Measurements from ENCODE around the gene NYNRIN.

NYNRIN gene

GRCh38 chr14:24364841-24365240 lies 34.0 kb upstream of the NYNRIN start:
- Histone ChIP-seq H3K27me3 (ENCODE audit: control insufficient read depth in 3 of 3, insufficient read depth in 3 of 3, low read depth in 1 of 3, low read length in 3 of 3) (peaks cover 0 to 23% (median 2%) of the 10 kb centered on the region in 3 experiments), H3K9me3 (replicated peaks in 1 of 2; ENCODE audit: control insufficient read depth in 2 of 2, insufficient read depth in 1 of 2, low read depth in 1 of 2, low read length in 2 of 2) (no peaks in the 10 kb centered on the region), H2BK120ac (ENCODE audit: low read depth, low read length) (no peak overlapping the region), H2BK5ac (ENCODE audit: low read length) (no peak overlapping the region), H3K36me3 (replicated peaks in 1 of 2; ENCODE audit: control insufficient read depth in 2 of 2, insufficient read depth in 2 of 2, low read length in 2 of 2) (peaks cover 0 to 6% of the 10 kb centered on the region in 2 donors), H3K9ac (ENCODE audit: low read depth, low read length, poor library complexity) (no peak overlapping the region), H3K27ac (replicated peaks; ENCODE audit: low read length) (no peak overlapping the region), H3K4me3 (ENCODE audit: low read length in 2 of 2) (no peak overlapping the region), H3K4me2 (ENCODE audit: insufficient read depth, low read length, poor library complexity, severe bottlenecking) (no peak overlapping the region), H4K91ac (ENCODE audit: low read depth, low read length, poor library complexity) (no peak overlapping the region), H3K23ac (ENCODE audit: low read depth, low read length, poor library complexity) (no peak overlapping the region), H2AK5ac (ENCODE audit: low read depth, low read length) (no peak overlapping the region), H3K79me1 (ENCODE audit: low read depth, low read length) (peaks cover 2% of the 10 kb centered on the region), H4K8ac (ENCODE audit: low read depth, low read length) (no peak overlapping the region), H3K4me1 (ENCODE audit: control insufficient read depth in 2 of 2, insufficient read depth in 1 of 2, low read depth in 1 of 2, low read length in 2 of 2) (peaks cover 8 to 16% of the 10 kb centered on the region in 2 donors), H3K4ac (ENCODE audit: low read length) (no peak overlapping the region), H2BK12ac (ENCODE audit: low read length) (no peak overlapping the region), H2AFZ (ENCODE audit: low read length) (no peak overlapping the region), H2BK15ac (ENCODE audit: low read length) (no peak overlapping the region), H3K14ac (ENCODE audit: low read length) (no peak overlapping the region), H3K18ac (ENCODE audit: low read length) (no peak overlapping the region)
- no CpG with 5 or more reads among the region's 1 CpG for WGBS, 2 donors (ENCODE audit: extremely low coverage in 2 of 2, insufficient read length in 2 of 2, insufficient replicate concordance in 1 of 2)
- DNase-seq (ENCODE audit: low spot score), result no peak

- peak overlapping the region; percentile 65 for H3K4me2 ChIP-seq (ENCODE audit: insufficient read depth, low read length, poor library complexity, severe bottlenecking)
- H3K4me1 ChIP-seq (ENCODE audit: control insufficient read depth in 2 of 2, insufficient read depth in 1 of 2, low read depth in 1 of 2, low read length in 2 of 2), result peaks cover 11 to 16% of the 10 kb centered on the region in 2 donors
- H3K27me3 ChIP-seq (ENCODE audit: control insufficient read depth in 3 of 3, insufficient read depth in 3 of 3, low read depth in 1 of 3, low read length in 3 of 3), result peaks cover 0 to 18% (median 2%) of the 10 kb centered on the region in 3 experiments
- no peak overlapping the region for H3K4ac ChIP-seq (ENCODE audit: low read length)
- peak overlapping the region; percentile 90 for H2BK120ac ChIP-seq (ENCODE audit: low read depth, low read length)
- DNase-seq (ENCODE audit: low spot score), result peak; percentile 79
- H3K27ac ChIP-seq (replicated peaks; ENCODE audit: low read length), result peak overlapping the region; percentile 91
- WGBS, 2 donors (ENCODE audit: extremely low coverage in 2 of 2, insufficient read length in 2 of 2, insufficient replicate concordance in 1 of 2), result no CpG with 5 or more reads among the region's 28 CpGs
- H3K9ac ChIP-seq (ENCODE audit: low read depth, low read length, poor library complexity), result no peak overlapping the region
- H3K14ac ChIP-seq (ENCODE audit: low read length), result no peak overlapping the region
- peak overlapping the region; percentile 97 for H2AFZ ChIP-seq (ENCODE audit: low read length)
- H3K9me3 ChIP-seq (replicated peaks in 1 of 2; ENCODE audit: control insufficient read depth in 2 of 2, insufficient read depth in 1 of 2, low read depth in 1 of 2, low read length in 2 of 2), result no peaks in the 10 kb centered on the region
- peak overlapping the region; percentile 69 for H2BK12ac ChIP-seq (ENCODE audit: low read length)
- peak overlapping the region; percentile 98 for H2BK5ac ChIP-seq (ENCODE audit: low read length)
- peak overlapping the region; percentile 25 for H2BK15ac ChIP-seq (ENCODE audit: low read length)
- peak overlapping the region; percentile 93 for H3K18ac ChIP-seq (ENCODE audit: low read length)
- peak overlapping the region; percentile 63 to 83 for H3K4me3 ChIP-seq (ENCODE audit: low read length in 2 of 2)
- peak overlapping the region; percentile 60 for H2AK5ac ChIP-seq (ENCODE audit: low read depth, low read length)
- H3K23ac ChIP-seq (ENCODE audit: low read depth, low read length, poor library complexity), result no peak overlapping the region
- H3K36me3 ChIP-seq (replicated peaks in 1 of 2; ENCODE audit: control insufficient read depth in 2 of 2, insufficient read depth in 2 of 2, low read length in 2 of 2), result peaks cover 4 to 7% of the 10 kb centered on the region in 2 donors
- no peak overlapping the region for H4K91ac ChIP-seq (ENCODE audit: low read depth, low read length, poor library complexity)
- H4K8ac ChIP-seq (ENCODE audit: low read depth, low read length), result no peak overlapping the region
- peaks cover 2% of the 10 kb centered on the region for H3K79me1 ChIP-seq (ENCODE audit: low read depth, low read length)
Measured at GRCh38 chr14:24365600-24366412, 33.0 kb upstream of the NYNRIN start.

GRCh38 chr14:24366413-24366720 lies 32.4 kb upstream of the NYNRIN start:
- H4K8ac ChIP-seq (ENCODE audit: low read depth, low read length), result no peak overlapping the region
- H3K79me1 ChIP-seq (ENCODE audit: low read depth, low read length), result peaks cover 2% of the 10 kb centered on the region
- H2BK12ac ChIP-seq (ENCODE audit: low read length), result no peak overlapping the region
- H3K4me2 ChIP-seq (ENCODE audit: insufficient read depth, low read length, poor library complexity, severe bottlenecking), result peak overlapping the region; percentile 74
- H3K9ac ChIP-seq (ENCODE audit: low read depth, low read length, poor library complexity), result no peak overlapping the region
- peak overlapping the region; percentile 91 for H3K27ac ChIP-seq (replicated peaks; ENCODE audit: low read length)
- H3K18ac ChIP-seq (ENCODE audit: low read length), result peak overlapping the region; percentile 74
- H3K14ac ChIP-seq (ENCODE audit: low read length), result no peak overlapping the region
- DNase-seq (ENCODE audit: low spot score), result no peak
- peak overlapping the region; percentile 70 to 83 for H3K4me3 ChIP-seq (ENCODE audit: low read length in 2 of 2)
- peaks cover 11 to 16% of the 10 kb centered on the region in 2 donors for H3K4me1 ChIP-seq (ENCODE audit: control insufficient read depth in 2 of 2, insufficient read depth in 1 of 2, low read depth in 1 of 2, low read length in 2 of 2)
- H4K91ac ChIP-seq (ENCODE audit: low read depth, low read length, poor library complexity), result no peak overlapping the region
- H2BK5ac ChIP-seq (ENCODE audit: low read length), result peak overlapping the region; percentile 98
- WGBS, 2 donors (ENCODE audit: extremely low coverage in 2 of 2, insufficient read length in 2 of 2, insufficient replicate concordance in 1 of 2), result no CpG with 5 or more reads among the region's 16 CpGs
- no peak overlapping the region for H3K4ac ChIP-seq (ENCODE audit: low read length)
- peak overlapping the region; percentile 97 for H2AFZ ChIP-seq (ENCODE audit: low read length)
- H3K9me3 ChIP-seq (replicated peaks in 1 of 2; ENCODE audit: control insufficient read depth in 2 of 2, insufficient read depth in 1 of 2, low read depth in 1 of 2, low read length in 2 of 2), result no peaks in the 10 kb centered on the region
- peak overlapping the region; percentile 25 for H2BK15ac ChIP-seq (ENCODE audit: low read length)
- no peak overlapping the region for H2AK5ac ChIP-seq (ENCODE audit: low read depth, low read length)
- peaks cover 4 to 12% of the 10 kb centered on the region in 2 donors for H3K36me3 ChIP-seq (replicated peaks in 1 of 2; ENCODE audit: control insufficient read depth in 2 of 2, insufficient read depth in 2 of 2, low read length in 2 of 2)
- peaks cover 0 to 13% (median 2%) of the 10 kb centered on the region in 3 experiments for H3K27me3 ChIP-seq (ENCODE audit: control insufficient read depth in 3 of 3, insufficient read depth in 3 of 3, low read depth in 1 of 3, low read length in 3 of 3)
- no peak overlapping the region for H3K23ac ChIP-seq (ENCODE audit: low read depth, low read length, poor library complexity)
- no peak overlapping the region for H2BK120ac ChIP-seq (ENCODE audit: low read depth, low read length)

- Histone ChIP-seq H2BK12ac (ENCODE audit: low read length) (peak overlapping the region; percentile 81), H3K23ac (ENCODE audit: low read depth, low read length, poor library complexity) (peak overlapping the region; percentile 26)
Measured at GRCh38 chr14:24366721-24367513, 31.9 kb upstream of the NYNRIN start.

More at GRCh38 chr14:24366721-24367513, 31.9 kb upstream of the NYNRIN start:
- DNase-seq (ENCODE audit: low spot score), result peak; percentile 97
- Histone ChIP-seq H3K18ac (ENCODE audit: low read length) (peak overlapping the region; percentile 97), H3K4me2 (ENCODE audit: insufficient read depth, low read length, poor library complexity, severe bottlenecking) (peak overlapping the region; percentile 74), H2BK5ac (ENCODE audit: low read length) (peak overlapping the region; percentile 98), H2AK5ac (ENCODE audit: low read depth, low read length) (peak overlapping the region; percentile 53), H3K27me3 (ENCODE audit: control insufficient read depth in 3 of 3, insufficient read depth in 3 of 3, low read depth in 1 of 3, low read length in 3 of 3) (peaks cover 0 to 7% (median 1%) of the 10 kb centered on the region in 3 experiments), H3K4me1 (ENCODE audit: control insufficient read depth in 2 of 2, insufficient read depth in 1 of 2, low read depth in 1 of 2, low read length in 2 of 2) (peaks cover 11 to 16% of the 10 kb centered on the region in 2 donors), H3K4ac (ENCODE audit: low read length) (no peak overlapping the region), H4K91ac (ENCODE audit: low read depth, low read length, poor library complexity) (no peak overlapping the region), H3K79me1 (ENCODE audit: low read depth, low read length) (peaks cover 2% of the 10 kb centered on the region), H3K9ac (ENCODE audit: low read depth, low read length, poor library complexity) (peak overlapping the region; percentile 65), H3K4me3 (ENCODE audit: low read length in 2 of 2) (peak overlapping the region; percentile 70 to 83), H3K9me3 (replicated peaks in 1 of 2; ENCODE audit: control insufficient read depth in 2 of 2, insufficient read depth in 1 of 2, low read depth in 1 of 2, low read length in 2 of 2) (no peaks in the 10 kb centered on the region), H2BK120ac (ENCODE audit: low read depth, low read length) (peak overlapping the region; percentile 56), H3K36me3 (replicated peaks in 1 of 2; ENCODE audit: control insufficient read depth in 2 of 2, insufficient read depth in 2 of 2, low read length in 2 of 2) (peaks cover 5 to 18% of the 10 kb centered on the region in 2 donors), H3K14ac (ENCODE audit: low read length) (peak overlapping the region; percentile 63), H2AFZ (ENCODE audit: low read length) (peak overlapping the region; percentile 97), H3K27ac (replicated peaks; ENCODE audit: low read length) (peak overlapping the region; percentile 91), H4K8ac (ENCODE audit: low read depth, low read length) (peak overlapping the region; percentile 1), H2BK15ac (ENCODE audit: low read length) (peak overlapping the region; percentile 65)
- no CpG with 5 or more reads among the region's 40 CpGs for WGBS, 2 donors (ENCODE audit: extremely low coverage in 2 of 2, insufficient read length in 2 of 2, insufficient replicate concordance in 1 of 2)
